ENCODE results near the gene CYP2W1. TPM values are rescaled to one million over a fixed set of nuclear protein-coding genes. Genes with fewer than 3 reads are reported as not detected.

Gene CYP2W1
- polyA plus RNA-seq, 1 donor from 2014 or later, result not detected

DNA sequence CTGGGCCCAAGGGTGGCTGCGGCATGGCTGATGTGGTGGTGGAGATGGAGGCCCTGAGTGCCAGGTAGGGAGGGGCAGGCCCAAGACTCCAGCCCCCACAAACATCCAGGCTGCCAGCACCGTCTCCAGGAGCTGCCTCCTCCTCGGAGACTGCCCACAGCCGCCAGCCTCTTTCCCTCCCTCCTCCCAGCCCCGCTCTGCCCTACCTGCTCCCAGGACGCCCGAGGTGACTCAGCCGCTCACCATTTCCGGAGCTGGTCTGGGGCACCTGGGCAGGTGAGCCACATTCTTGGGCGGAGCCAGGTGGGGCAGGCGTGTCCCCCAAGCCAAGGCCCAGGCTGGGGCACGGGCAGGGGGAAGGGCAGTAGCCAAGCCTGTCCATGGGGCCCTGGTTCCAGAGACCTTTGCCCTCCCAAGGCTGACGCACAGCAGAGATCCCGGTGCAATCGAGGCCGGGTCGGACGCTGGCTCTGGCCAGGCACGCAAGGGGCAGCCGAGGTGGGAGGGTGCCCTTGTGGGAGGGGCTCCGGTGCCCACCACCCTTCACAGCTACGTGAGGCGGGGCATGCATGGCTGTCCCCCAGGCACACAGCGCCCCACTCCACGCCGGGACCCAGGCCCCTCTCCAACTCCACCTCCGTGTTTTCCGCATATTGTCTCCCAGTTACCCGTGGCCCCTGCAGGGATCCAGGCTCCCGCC lies 37.3 kb upstream of the CYP2W1 start:
- H3K4me3 Mint-ChIP-seq, result no peak overlapping the region
- peaks cover 10 to 12% (median 11%) of the 10 kb centered on the region in 3 donors for H3K4me1 Mint-ChIP-seq
- peaks cover 2% of the 10 kb centered on the region for H3K36me3 Mint-ChIP-seq
- H3K9me3 Mint-ChIP-seq, result peaks cover 0 to 4% (median 2%) of the 10 kb centered on the region in 3 donors
- peaks cover 2% of the 10 kb centered on the region for H3K27me3 Mint-ChIP-seq
- no peak overlapping the region for H3K27ac Mint-ChIP-seq

DNA sequence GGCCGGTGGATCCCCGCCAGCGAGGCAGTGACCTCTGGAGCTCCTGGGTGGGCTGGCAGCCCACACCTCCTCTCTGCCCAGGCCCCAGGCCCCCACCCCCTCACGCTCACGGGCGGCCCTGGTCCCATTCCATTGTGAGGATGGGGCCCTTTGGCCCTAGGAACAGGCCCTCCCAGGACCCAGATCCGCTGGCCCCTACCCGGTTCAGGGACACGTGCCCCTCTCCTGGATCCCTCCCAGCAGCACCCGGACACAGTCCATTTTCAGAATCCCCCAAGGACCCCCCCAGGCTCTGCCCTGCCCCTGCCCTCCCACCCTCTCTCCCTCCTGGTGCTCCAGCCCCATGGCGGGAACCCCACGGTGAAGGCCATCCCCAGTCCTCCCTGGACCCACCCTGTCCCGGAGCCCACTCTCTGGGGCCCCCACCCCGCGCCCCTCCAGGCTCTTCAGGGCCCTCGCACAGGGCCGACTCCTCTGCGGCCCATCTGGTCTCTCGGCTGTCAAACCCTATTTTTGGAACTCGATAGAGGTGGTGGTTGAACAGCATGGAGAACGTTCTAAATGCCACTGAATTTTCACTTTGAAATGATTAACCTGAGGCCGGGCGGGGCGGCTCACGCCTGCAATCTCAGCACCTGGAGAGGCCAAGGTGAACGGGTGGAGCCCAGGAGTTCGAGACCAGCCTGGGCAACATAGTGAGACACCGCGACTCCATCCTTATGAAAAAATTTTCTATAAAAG lies 36.6 kb upstream of the CYP2W1 start:
- H3K9me3 Mint-ChIP-seq, result peaks cover 0 to 4% (median 0%) of the 10 kb centered on the region in 3 donors
- H3K4me1 Mint-ChIP-seq, result peaks cover 11% of the 10 kb centered on the region in 3 donors
- no peak overlapping the region for H3K4me3 Mint-ChIP-seq
- H3K36me3 Mint-ChIP-seq, result peaks cover 2% of the 10 kb centered on the region
- H3K27ac Mint-ChIP-seq, result peak overlapping the region in 1 of 3 donors; percentile 31
- peaks cover 2% of the 10 kb centered on the region for H3K27me3 Mint-ChIP-seq

DNA sequence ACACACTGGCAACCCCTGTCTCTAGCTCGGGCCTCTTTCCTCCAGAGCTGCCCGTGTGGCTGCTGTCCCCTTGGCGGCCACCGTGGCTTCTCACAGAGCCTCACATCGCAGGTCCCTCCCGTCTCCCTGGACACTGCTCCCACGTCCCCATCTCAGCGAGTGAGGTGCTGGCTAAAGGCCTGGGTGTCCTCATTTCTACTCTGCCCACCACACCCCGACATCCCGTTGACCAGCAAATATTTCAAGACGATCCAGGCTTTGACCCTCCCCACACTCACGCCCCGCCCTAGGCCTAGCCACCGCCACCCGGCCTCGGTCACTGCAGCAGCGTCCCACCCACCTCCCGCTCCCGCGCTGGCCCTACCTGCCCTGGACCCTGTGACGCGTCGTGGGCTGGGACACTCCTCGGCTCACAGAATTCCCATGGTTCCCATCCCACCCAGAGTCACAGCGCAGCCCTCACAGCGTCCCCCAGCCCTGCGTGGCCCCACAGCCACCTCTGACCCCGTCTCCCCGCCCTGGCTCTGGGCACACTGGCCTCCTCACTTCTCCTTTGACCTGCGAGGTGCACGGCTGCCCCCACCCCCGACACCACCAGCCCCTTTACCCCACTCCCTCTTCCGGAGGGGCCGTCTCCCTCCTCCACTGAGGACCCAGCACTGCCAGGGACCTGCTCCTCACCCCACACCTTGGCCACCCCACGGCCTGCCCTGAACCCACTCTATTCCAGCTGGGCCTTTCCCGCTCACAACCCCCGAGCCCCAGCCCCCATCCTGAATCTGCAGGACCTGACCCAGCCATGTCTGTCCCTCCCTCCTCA lies 35.4 kb upstream of the CYP2W1 start:
- peaks cover 2% of the 10 kb centered on the region for H3K36me3 Mint-ChIP-seq
- H3K27ac Mint-ChIP-seq, result no peak overlapping the region
- H3K4me3 Mint-ChIP-seq, result no peak overlapping the region
- peaks cover 6 to 11% (median 7%) of the 10 kb centered on the region in 3 donors for H3K4me1 Mint-ChIP-seq
- H3K27me3 Mint-ChIP-seq, result no peaks in the 10 kb centered on the region
- H3K9me3 Mint-ChIP-seq, result no peaks in the 10 kb centered on the region

DNA sequence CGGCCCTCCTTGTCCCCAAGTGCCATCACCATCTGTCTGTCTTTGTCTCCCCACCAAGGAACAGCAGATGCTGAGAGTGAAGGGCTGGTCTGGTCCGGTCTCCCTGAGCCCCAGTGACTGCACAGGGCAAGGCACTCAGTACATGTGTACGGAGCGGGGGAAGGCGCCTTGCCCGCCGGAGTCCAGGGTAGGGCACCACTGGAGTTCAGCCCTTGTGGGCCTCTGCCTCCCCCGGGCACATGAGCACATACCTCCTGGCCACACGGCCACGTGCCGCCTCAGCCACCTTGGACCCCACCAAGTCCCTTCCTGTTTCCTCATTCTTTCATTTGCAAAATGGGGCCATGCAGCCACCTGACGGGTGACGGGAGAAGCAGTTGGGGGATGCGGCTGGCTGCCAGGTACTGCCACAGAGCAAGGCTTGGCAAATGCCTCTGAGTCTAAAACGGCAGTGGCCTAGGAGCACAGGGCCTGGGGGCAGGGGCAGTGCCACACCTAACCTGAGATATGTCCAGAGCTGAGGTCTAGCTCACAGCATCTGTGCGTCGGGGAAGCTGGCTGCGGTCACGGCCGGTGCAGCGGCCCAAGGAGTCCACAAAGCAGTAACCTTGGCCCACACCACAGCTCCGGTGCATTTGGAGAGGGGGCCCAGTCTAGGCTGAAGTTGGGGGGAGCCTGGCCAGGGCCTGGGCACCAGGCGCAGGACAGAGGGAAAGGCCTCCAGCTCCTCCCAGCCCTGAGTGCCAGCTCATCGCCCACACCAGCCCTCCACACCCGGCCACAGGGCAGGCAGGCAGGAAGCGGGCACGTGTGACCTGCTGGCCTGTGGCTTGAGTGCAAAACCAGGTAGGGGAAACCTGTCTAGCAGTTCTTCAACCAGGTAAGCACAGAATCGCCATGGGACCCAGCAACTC lies 33.7 kb upstream of the CYP2W1 start:
- Mint-ChIP-seq H3K27me3 (no peaks in the 10 kb centered on the region), H3K27ac (peak overlapping the region in 1 of 3 donors; percentile 71), H3K9me3 (no peaks in the 10 kb centered on the region), H3K4me1 (peaks cover 6 to 11% (median 7%) of the 10 kb centered on the region in 3 donors), H3K4me3 (peak overlapping the region in 1 of 4 donors; percentile 90), H3K36me3 (peaks cover 2% of the 10 kb centered on the region)

DNA sequence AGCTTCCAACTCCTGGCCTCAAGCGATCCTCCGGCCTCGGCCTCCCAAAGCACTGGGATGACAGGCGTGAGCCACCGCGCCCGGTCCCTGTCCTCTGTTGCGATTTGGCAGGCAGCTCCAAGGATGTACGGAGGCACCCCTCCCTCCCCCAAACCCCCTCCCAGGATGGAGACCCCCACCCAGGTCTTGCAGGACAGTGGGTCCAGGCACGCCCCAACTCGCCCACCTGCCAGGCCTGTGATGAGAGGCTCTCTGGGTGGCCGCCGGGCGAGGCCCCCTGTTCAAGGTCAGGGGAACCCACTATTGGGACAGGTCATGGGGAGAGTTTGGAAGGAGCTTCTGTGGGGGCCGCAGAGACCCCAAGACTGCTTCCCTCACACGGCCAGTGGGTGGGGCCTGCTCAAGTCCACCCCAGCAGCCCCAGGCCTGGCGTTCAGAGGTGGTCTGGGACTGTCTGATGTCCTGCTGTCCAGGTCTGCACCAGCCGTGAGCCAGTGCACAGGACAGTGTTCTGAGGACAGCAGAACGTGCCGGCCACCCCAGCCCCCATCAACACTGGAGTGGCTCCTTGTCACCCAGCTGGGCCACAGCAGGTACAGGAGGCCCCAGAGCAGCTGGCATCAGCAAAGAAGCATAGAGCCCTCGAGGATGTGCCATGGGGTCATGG lies 31.0 kb upstream of the CYP2W1 start:
- no peak overlapping the region for H3K27ac Mint-ChIP-seq

DNA sequence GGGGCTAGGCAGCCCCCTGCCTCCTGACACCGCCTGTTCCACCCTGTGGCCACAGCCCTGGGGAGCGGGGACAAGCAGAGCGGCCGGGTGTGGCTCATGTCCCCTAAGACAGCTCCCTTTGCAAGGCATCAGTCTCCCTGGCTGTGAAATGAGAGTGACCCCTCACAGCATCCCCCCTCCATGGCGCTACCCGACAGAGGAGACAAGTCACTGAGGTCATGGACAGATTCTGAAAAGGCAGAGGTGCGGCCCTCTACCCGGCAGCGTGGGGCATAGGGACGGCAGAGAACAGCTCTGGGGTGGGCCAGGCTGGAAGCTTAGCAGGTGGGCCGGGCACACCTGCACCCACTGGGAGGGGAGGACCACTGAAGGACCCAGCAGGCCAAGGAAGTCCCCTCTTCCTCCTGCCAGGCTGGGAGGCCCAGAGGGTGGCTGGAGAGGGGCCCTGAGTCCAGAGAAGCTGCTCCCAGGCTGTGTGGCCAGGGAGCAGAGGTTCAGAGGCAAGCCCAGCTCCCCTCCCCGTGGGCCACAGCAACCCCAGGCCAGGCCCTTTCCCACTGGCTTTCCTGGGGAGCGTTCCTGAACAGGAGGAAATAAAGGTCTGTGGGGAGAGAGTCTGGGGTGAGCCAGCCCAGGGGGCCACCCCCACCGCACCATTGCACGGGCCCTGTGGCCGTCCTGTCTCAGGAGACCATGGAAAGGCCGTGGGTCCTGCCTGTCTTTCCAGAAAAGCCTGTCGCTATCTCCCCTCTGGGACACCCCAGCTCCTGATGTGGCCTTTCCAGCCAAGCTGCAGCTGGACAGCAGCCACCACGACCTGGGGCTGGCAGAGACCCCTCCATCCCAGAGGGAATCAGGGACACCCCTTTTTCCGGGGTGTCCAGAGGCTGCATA lies 30.2 kb upstream of the CYP2W1 start:
- Mint-ChIP-seq H3K27ac (no peak overlapping the region), H3K4me1 (peaks cover 6 to 12% (median 11%) of the 10 kb centered on the region in 3 donors), H3K4me3 (peak overlapping the region in 2 of 4 donors; percentile 56 to 85), H3K27me3 (peaks cover 2% of the 10 kb centered on the region), H3K36me3 (no peaks in the 10 kb centered on the region), H3K9me3 (no peaks in the 10 kb centered on the region)

More for the DNA sequence above, 31.0 kb upstream of the CYP2W1 start:
- H3K9me3 Mint-ChIP-seq, result no peaks in the 10 kb centered on the region
- peaks cover 6 to 12% (median 11%) of the 10 kb centered on the region in 3 donors for H3K4me1 Mint-ChIP-seq
- H3K36me3 Mint-ChIP-seq, result peaks cover 2% of the 10 kb centered on the region
- H3K4me3 Mint-ChIP-seq, result peak overlapping the region in 2 of 4 donors; percentile 37 to 85
- H3K27me3 Mint-ChIP-seq, result peaks cover 2% of the 10 kb centered on the region

DNA sequence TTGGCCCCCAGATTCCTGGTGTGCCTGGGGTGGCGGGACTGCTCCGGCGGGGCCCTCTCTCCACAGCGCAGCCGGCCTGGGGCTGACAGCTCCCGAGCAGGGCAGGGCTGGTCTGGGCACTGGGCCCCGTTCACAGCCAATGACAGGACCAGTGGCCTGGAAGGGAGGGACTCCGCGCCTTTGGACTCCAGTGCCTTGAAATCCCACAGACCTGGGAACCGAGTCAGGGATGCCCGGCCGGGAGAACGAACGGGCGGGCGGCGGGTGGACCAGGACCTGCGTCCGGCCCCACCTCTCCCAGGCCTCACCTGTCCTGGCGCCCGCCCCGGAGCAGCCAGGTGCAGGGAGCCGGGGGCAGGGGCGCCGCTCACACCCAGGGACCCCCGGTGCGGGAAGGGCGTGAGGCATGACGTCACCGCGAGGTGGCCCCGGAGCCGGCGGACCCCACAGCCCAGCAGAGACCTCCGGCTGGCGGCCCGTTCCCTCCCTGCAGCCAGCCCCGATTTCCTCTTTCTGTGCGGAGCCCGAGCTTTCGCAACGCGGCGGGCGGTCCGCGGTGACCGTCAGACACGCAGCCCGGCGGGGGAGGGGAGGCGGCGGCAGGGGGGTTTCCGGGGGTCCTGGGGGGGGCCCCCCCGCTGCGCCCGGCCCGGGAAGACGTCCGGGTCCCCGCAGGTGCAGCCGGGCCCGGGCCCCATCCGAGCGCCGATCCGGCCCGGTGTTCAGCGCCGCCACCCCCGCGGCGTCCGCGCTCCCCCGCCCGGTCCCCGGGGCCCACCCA lies 29.2 kb upstream of the CYP2W1 start:
- Mint-ChIP-seq H3K27ac (no peak overlapping the region), H3K4me1 (peaks cover 6 to 12% (median 11%) of the 10 kb centered on the region in 3 donors), H3K4me3 (peak overlapping the region in 3 of 4 donors; percentile 28 to 73 (median 52)), H3K9me3 (no peaks in the 10 kb centered on the region), H3K36me3 (no peaks in the 10 kb centered on the region), H3K27me3 (peaks cover 2% of the 10 kb centered on the region)

DNA sequence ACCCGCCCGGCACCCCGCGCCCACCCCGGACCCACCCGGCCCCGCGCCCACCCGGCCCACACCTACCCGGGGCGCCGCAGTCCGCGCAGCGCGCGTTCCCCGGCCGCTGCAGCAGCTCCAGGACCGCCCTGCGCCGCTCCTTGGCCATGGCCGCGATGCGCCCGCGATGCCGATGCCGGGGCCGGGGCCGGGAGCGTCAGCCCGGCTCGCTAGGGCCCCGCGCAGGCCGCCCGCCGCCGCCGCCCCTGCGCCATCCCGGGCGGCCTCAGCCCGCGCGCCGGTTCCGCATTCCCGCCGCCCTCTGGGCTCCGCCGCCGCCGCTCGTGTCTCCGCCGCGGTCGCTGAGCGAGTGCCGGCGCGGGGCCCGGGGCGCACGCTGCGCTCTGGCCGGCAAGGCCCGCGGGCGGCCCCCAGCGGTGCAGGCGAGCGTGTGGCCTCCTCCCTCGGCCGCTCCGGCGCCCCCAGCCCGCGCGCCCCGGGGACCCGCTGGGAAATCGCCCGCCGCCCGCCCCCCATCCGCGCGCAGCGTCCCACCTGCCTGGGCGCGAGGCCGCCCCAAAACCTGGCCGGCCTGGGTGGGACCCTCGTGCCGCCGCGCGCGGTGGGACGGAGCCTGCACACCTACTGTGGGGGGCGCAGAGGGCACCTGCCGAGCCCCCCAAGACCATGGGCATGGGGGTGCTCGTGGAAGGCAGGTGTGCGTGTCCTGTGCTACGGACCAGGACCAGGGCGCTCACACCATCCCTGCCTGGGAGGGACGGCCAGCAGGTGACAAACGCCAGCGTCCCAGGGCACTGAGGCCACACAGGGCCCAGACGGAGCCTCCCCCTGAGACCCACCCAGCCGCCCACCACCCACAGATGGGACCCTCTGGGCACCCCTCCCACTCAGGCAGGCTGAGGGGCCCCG lies 28.4 kb upstream of the CYP2W1 start, which contains the start of gene ADAP1:
ADAP1 (minus strand) TSS at position 351 of the 909 bp plus-strand sequence; CDS start at position 148, 203 bp downstream.
- Mint-ChIP-seq H3K9me3 (no peaks in the 10 kb centered on the region), H3K36me3 (no peaks in the 10 kb centered on the region), H3K4me3 (peak within 1 kb of the TSS; percentile 55 to 92 (median 82)), H3K27ac (peak within 1 kb of the TSS in 1 of 3 donors; percentile 92), H3K27me3 (peaks cover 2% of the 10 kb centered on the region), H3K4me1 (peaks cover 6 to 12% (median 10%) of the 10 kb centered on the region in 3 donors)

DNA sequence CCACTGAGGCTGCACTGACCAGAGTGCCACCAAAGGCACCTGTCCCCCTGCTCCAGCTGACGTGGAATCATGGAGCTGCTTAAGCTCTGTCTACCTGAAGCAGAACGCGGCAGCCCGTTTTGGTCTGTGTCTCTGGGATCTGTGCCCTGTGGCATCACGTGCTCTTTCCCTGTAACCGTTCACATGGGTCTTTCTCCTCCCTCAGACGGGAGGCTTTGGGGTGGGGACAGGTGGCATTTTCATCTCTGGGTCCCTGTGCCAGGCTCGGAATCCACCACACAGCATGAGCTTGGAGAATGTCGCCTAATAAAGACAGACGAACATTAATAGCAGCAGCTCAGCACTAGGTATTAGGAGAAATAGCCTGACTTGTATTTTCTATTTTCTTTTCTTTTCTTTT lies 26.9 kb upstream of the CYP2W1 start:
- H3K4me1 Mint-ChIP-seq, result peaks cover 0 to 5% (median 0%) of the 10 kb centered on the region in 3 donors
- no peaks in the 10 kb centered on the region for H3K36me3 Mint-ChIP-seq
- no peaks in the 10 kb centered on the region for H3K9me3 Mint-ChIP-seq
- no peak overlapping the region for H3K27ac Mint-ChIP-seq
- H3K4me3 Mint-ChIP-seq, result peak overlapping the region in 2 of 4 donors; percentile 31 to 80
- H3K27me3 Mint-ChIP-seq, result peaks cover 6% of the 10 kb centered on the region

DNA sequence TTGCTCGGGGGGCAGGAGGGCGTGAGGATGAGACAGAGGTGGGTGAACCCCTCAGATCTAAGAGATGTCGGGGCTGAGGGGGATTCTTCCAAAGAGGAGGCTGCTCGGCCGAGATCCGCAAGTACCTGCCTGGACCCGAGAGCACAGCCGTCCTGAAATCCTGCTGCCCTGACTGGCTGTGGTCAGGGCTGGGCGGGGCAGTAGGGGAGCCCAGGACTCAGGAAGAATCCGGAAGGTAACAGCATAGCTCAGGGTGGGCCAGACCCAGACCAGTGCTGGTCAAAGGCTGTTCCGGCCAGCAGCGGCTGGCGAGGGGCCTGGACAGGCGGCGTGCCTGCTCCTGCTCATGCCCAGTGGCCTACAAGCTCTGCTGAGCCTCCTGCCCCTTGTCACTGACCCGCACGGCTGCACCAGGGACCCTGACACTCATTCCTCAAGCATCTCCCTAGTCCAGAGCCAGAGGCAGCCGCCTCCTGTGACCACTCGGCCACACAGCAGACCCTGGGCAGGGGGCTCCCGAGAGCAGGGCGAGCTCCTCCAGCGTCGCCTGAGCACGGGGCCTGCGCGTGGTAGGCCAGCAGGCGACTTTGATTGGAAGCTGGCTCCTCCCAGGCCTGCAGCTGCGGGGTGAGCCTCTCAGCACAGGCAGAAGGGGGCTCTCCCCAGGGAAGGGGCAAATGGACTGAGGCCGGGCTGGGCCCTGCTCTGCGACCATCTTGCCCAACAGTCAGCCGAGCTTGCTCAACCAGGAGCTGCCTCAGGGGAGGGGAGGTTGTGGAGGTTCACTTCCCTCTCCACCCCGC lies 25.4 kb upstream of the CYP2W1 start:
- Mint-ChIP-seq H3K27ac (no peak overlapping the region), H3K27me3 (peaks cover 13% of the 10 kb centered on the region), H3K36me3 (no peaks in the 10 kb centered on the region), H3K4me3 (no peak overlapping the region), H3K4me1 (peaks cover 2 to 6% (median 5%) of the 10 kb centered on the region in 3 donors), H3K9me3 (no peaks in the 10 kb centered on the region)
